Endothelial cell of umbilical vein (primary cell): ENCODE results near the gene CCL27. TPM values are rescaled to one million over a fixed set of nuclear protein-coding genes. Genes with fewer than 3 reads are reported as not detected.

Source experiments
- BruUV-seq: library from RNA; stranded (reverse); fragments of 400-500 nt; replicated peaks from 2 replicates; lab custom pipeline; 2021; lab: Mats Ljungman, UMichigan
- CTCF ChIA-PET: fragments of 300-600, 350-600 bp; sonication (Branson Sonifier 250); formaldehyde crosslinking; loops from one replicate; lab custom pipeline; 2021; ENCODE audit warnings: antibody characterized with exemption, inconsistent platforms; lab: Charles Lee
- POLR2A ChIA-PET: fragments of 300-600, 350-600 bp; sonication (Branson Sonifier 250); formaldehyde crosslinking; loops from one replicate; lab custom pipeline; 2021; ENCODE audit warnings: antibody characterized with exemption, inconsistent platforms; lab: Charles Lee
- DNase-seq: peaks from one replicate; pipeline ENCODE4 v3.0.0-alpha.2; 2011; ENCODE audit warnings: low read depth, low spot score
- FAIRE-seq: peaks from 2 replicates; lab custom pipeline; 2011; peaks lifted over from hg19 to GRCh38; lab: Jason Lieb, UNC
- H2AFZ ChIP-seq: 2 replicates; pipeline ENCODE4 v1.6.0; 2012; ENCODE audit warnings: low read depth, low read length, control low read depth, inconsistent platforms
- H3K27ac ChIP-seq: 2 replicates; pipeline ENCODE4 v1.5.1; 2011; ENCODE audit warnings: low read depth, mild to moderate bottlenecking, control low read depth, low read length, moderate library complexity; ENCODE audit not compliant: insufficient read depth
- H3K27me3 ChIP-seq, 2 experiments: 2 replicates each; pipeline versions ENCODE4 v1.6.0 to v1.6.1; 2011; ENCODE audit warnings: low read length in 2 of 2, mixed read lengths in 1 of 2; ENCODE audit not compliant: control insufficient read depth in 2 of 2, insufficient read depth in 2 of 2
- H3K36me3 ChIP-seq, 2 experiments: 2 replicates in 1 of 2; 3 replicates in 1 of 2; pipeline ENCODE4 v1.5.1; 2011; ENCODE audit warnings: low read length in 2 of 2, mild to moderate bottlenecking in 1 of 2, moderate library complexity in 1 of 2; ENCODE audit not compliant: control insufficient read depth in 2 of 2, insufficient read depth in 2 of 2; ENCODE audit errors: extremely low read depth in 1 of 2
- H3K4me1 ChIP-seq: 3 replicates; pipeline ENCODE4 v1.5.1; 2011; ENCODE audit warnings: mild to moderate bottlenecking, low read length; ENCODE audit not compliant: control insufficient read depth, insufficient read depth; ENCODE audit errors: extremely low read depth
- H3K4me2 ChIP-seq: 2 replicates; pipeline ENCODE4 v1.6.1; 2011; ENCODE audit warnings: low read length, control low read depth, mixed read lengths; ENCODE audit not compliant: insufficient read depth
- H3K4me3 ChIP-seq, 3 experiments: fragments of 200-600 bp in 1 of 3; sonication (generic), shearing (Covaris generic) in 1 of 3; replicated peaks in 1 of 3; 2 replicates each; pipeline ENCODE4 v1.5.1; 2011 to 2016; ENCODE audit warnings: control low read depth in 3 of 3, low read length in 3 of 3, mild to moderate bottlenecking in 2 of 3, inconsistent platforms in 1 of 3, low read depth in 1 of 3, moderate library complexity in 1 of 3; ENCODE audit not compliant: insufficient read depth in 1 of 3
- H3K79me2 ChIP-seq: 2 replicates; pipeline ENCODE4 v1.6.0; 2012; ENCODE audit warnings: low read length, inconsistent platforms; ENCODE audit not compliant: control insufficient read depth, insufficient read depth
- H3K9ac ChIP-seq: replicated peaks from 2 replicates; pipeline ENCODE3; 2011; ENCODE audit warnings: low read length, control low read depth; ENCODE audit not compliant: insufficient read depth; ENCODE audit errors: extremely low read depth
- H3K9me1 ChIP-seq: replicated peaks from 3 replicates; pipeline ENCODE4 v1.6.0; 2011; ENCODE audit warnings: mild to moderate bottlenecking, low read length; ENCODE audit not compliant: control insufficient read depth, insufficient read depth; ENCODE audit errors: extremely low read depth
- H3K9me3 ChIP-seq: replicated peaks from 2 replicates; pipeline ENCODE4 v1.5.1; 2012; ENCODE audit warnings: low read length, inconsistent platforms; ENCODE audit not compliant: control insufficient read depth, insufficient read depth
- H4K20me1 ChIP-seq: replicated peaks from 2 replicates; pipeline ENCODE3; 2011; ENCODE audit warnings: mild to moderate bottlenecking, low read length; ENCODE audit not compliant: control insufficient read depth, insufficient read depth; ENCODE audit errors: extremely low read depth
- CTCF ChIP-seq, 2 donors: IDR thresholded peaks; 1 replicate in 1 of 2; 2 replicates in 1 of 2; pipeline ENCODE4 v1.5.1; 2011; ENCODE audit warnings: low read length in 2 of 2, mild to moderate bottlenecking in 2 of 2, moderate library complexity in 2 of 2, control low read depth in 1 of 2, inconsistent platforms in 1 of 2, low read depth in 1 of 2; ENCODE audit not compliant: insufficient read depth in 1 of 2; ENCODE audit errors: extremely low read depth in 1 of 2
- EZH2 ChIP-seq: IDR thresholded peaks from 2 replicates; pipeline ENCODE4 v1.6.1; 2012; ENCODE audit warnings: borderline replicate concordance, low read depth, mild to moderate bottlenecking, moderate library complexity, low read length, inconsistent platforms; ENCODE audit not compliant: severe bottlenecking
- FOS ChIP-seq: IDR thresholded peaks from 2 replicates; pipeline ENCODE4 v1.6.1; 2011; ENCODE audit warnings: mild to moderate bottlenecking, low read length, moderate library complexity, borderline replicate concordance; ENCODE audit not compliant: insufficient read depth
- GATA2 ChIP-seq: IDR thresholded peaks from 2 replicates; pipeline ENCODE4 v1.7.0; 2011; ENCODE audit warnings: low read depth, mild to moderate bottlenecking, moderate library complexity, mixed read lengths, low read length; ENCODE audit not compliant: insufficient read length, insufficient read depth
- JUN ChIP-seq: IDR thresholded peaks from 2 replicates; pipeline ENCODE4 v1.6.1; 2011; ENCODE audit warnings: borderline replicate concordance, low read depth; ENCODE audit not compliant: insufficient read length, insufficient read depth
- MAX ChIP-seq: IDR thresholded peaks from 2 replicates; pipeline ENCODE4 v1.6.1; 2011; ENCODE audit not compliant: insufficient read depth, insufficient read length
- MYC ChIP-seq: IDR thresholded peaks from one replicate; pipeline ENCODE4 v1.6.1; 2011; ENCODE audit warnings: mild to moderate bottlenecking, low read depth, low read length
- POLR2A ChIP-seq: IDR thresholded peaks from 2 replicates; pipeline ENCODE4 v1.6.1; 2012; ENCODE audit warnings: low read depth, mild to moderate bottlenecking, control low read depth, low read length
- POLR2AphosphoS5 ChIP-seq: IDR thresholded peaks from 2 replicates; pipeline ENCODE4 v1.6.1; 2012; ENCODE audit warnings: low read depth, mild to moderate bottlenecking, control low read depth, low read length, moderate library complexity; ENCODE audit not compliant: insufficient read depth
- dilution Hi-C: fragments of 300-500 bp; cut with MboI; formaldehyde crosslinking; loops from one replicate; pipeline ENCODE4 v1.15.0; 2019; ENCODE audit warnings: low sequenced_read_pairs; ENCODE audit not compliant: extremely low pct_ligation_motif_present
- intact Hi-C: fragments of 100-400 bp; cut with micrococcal nuclease; formaldehyde crosslinking; loops from one replicate; pipeline ENCODE4 v1.10.0; 2022
- polyA plus RNA-seq, 4 experiments: library from polyadenylated mRNA; depleted of rRNA in 3 of 4; stranded (reverse) in 3 of 4; unstranded in 1 of 4; fragments of >200 nt; gene quantifications; 2 replicates each; pipeline versions ENCODE4 v1.2.1 to v1.2.3, GENCODE V29; 2011 to 2012; ENCODE audit warnings: missing spikeins in 1 of 4
- total RNA-seq: library from RNA; stranded (reverse); gene quantifications from 2 replicates; pipeline ENCODE4 v1.2.3, GENCODE V29; 2021

The CCL27 gene
- total and polyA plus RNA-seq, 2 donors (not counting 3 experiments of a cell fraction or from before 2014, with no cell fraction given): not detected

DNA sequence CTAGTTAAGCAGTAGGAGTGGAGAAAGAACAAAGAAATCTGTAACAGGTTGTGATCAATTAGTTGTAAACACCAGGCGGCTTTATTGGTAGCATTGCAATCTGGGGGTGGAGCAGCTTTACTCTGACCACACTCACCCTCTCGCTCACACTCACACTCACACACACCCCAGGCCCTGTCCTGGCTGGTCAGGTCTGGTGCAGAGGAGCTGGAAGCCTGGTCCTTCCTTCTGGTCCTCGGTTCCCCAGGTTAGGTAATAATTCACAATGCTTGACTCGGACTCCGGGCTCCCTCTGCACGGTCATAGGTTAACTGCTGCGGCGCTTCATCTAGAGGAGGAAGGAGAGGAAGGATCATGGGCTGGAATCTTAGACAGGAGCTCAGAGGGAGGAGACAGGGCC is 27.1 kb upstream of the CCL27 start:
- CTCF ChIA-PET: interaction anchor here (1.0 kb wide), 1 partner anchor 13 kb away, joined by 4 read pairs; no protein-coding TSS in a partner anchor
- Histone ChIP-seq H3K36me3 (no peaks in the 10 kb centered on the region), H3K9ac (no peak overlapping the region), H3K79me2 (no peaks in the 10 kb centered on the region), H3K9me1 (no peaks in the 10 kb centered on the region), H3K4me2 (no peak overlapping the region), H3K9me3 (no peaks in the 10 kb centered on the region), H4K20me1 (no peaks in the 10 kb centered on the region), H2AFZ (no peak overlapping the region), H3K27me3 (peaks cover 4 to 7% of the 10 kb centered on the region in 2 experiments), H3K4me3 (no peak overlapping the region), H3K4me1 (no peaks in the 10 kb centered on the region), H3K27ac (no peak overlapping the region)
- intact Hi-C loops: no loop called here
- POLR2A ChIA-PET: no interaction called here
- dilution Hi-C loops: no loop called here
- no TSS peak for BruUV-seq
- no peak for TF ChIP-seq JUN
- no peak for TF ChIP-seq POLR2A
- no peak for TF ChIP-seq MYC
- no peak for TF ChIP-seq MAX
- no peak for TF ChIP-seq FOS
- TF ChIP-seq POLR2AphosphoS5: no peak
- no peak for TF ChIP-seq GATA2
- TF ChIP-seq EZH2: no peak
- TF ChIP-seq CTCF (IDR thresholded peaks at IDR 0.05; ENCODE audit: extremely low read depth in 1 of 2, insufficient read depth in 1 of 2, low read depth in 1 of 2, low read length in 2 of 2): no peak
- DNase-seq: no peak
- FAIRE-seq: no peak
